K562 (cell line): Measurements from ENCODE around the gene YBX1. TPM values are rescaled to one million over a fixed set of nuclear protein-coding genes. Genes with fewer than 3 reads are reported as not detected.

ENCODE experiments used
- COPS2 ChIP-seq: fragments of 450-650 bp; conservative IDR thresholded peaks from 2 replicates; pipeline ENCODE4 v1.6.1; 2016; ENCODE audit warnings: mild to moderate bottlenecking, moderate library complexity
- HNRNPLL ChIP-seq: fragments of 200-400 bp; formaldehyde crosslinking; IDR thresholded peaks from 2 replicates; pipeline ENCODE4 v1.6.1; 2017; ENCODE audit warnings: low read length, low read depth, mild to moderate bottlenecking; ENCODE audit not compliant: poor library complexity, severe bottlenecking
- ILF3 ChIP-seq: fragments of 450-650 bp; IDR thresholded peaks from 2 replicates; pipeline ENCODE4 v1.6.1; 2018; ENCODE audit warnings: antibody characterized with exemption, mild to moderate bottlenecking, moderate library complexity, borderline replicate concordance
- NFE2 ChIP-seq: IDR thresholded peaks from 2 replicates; pipeline ENCODE4 v1.6.1; 2014; ENCODE audit warnings: antibody characterized with exemption, low read depth
- NFIC ChIP-seq: fragments of 450-650 bp; IDR thresholded peaks from 2 replicates; pipeline ENCODE4 v1.6.1; 2017; ENCODE audit warnings: mild to moderate bottlenecking, inconsistent platforms
- POLR2B ChIP-seq: fragments of 450-650 bp; IDR thresholded peaks from 2 replicates; pipeline ENCODE4 v1.6.1; 2018; ENCODE audit warnings: low read depth; ENCODE audit not compliant: partially characterized antibody
- SMAD1 ChIP-seq: fragments of 150-350 bp; IDR thresholded peaks from 2 replicates; pipeline ENCODE4 v1.6.1; 2014; ENCODE audit warnings: low read length, low read depth; ENCODE audit not compliant: partially characterized antibody
- SMARCC2 ChIP-seq: fragments of 450-650 bp; IDR thresholded peaks from 2 replicates; pipeline ENCODE4 v1.6.1; 2017; ENCODE audit warnings: antibody characterized with exemption, moderate library complexity, mild to moderate bottlenecking, low read depth
- TARDBP ChIP-seq: fragments of 450-650 bp; IDR thresholded peaks from 2 replicates; pipeline ENCODE4 v1.6.1; 2016
- TCF7 ChIP-seq: sonication (generic); IDR thresholded peaks from 2 replicates; pipeline ENCODE4 v1.6.1; 2016; ENCODE audit warnings: antibody characterized with exemption, borderline replicate concordance
- ZNF282 ChIP-seq: sonication (generic); formaldehyde crosslinking; IDR thresholded peaks from 2 replicates; pipeline ENCODE4 v1.8.1; 2023; ENCODE audit warnings: missing genetic modification reagents
- polyA plus RNA-seq, 8 experiments: library from polyadenylated mRNA; depleted of rRNA in 4 of 8; stranded (reverse) in 5 of 8; unstranded in 3 of 8; fragments of >200 nt; fragmentation: Nextera tagmentation in 2 of 8; fragmentation: Illumina TruSeq in 1 of 8; extraction: Ambion mirVana in 2 of 8; extraction: Trizol in 1 of 8; gene quantifications; 2 replicates each; pipeline versions ENCODE4 v1.2.1 to v1.2.3, GENCODE V29; 2011 to 2014; ENCODE audit warnings: inconsistent platforms in 1 of 8, missing spikeins in 1 of 8
- total RNA-seq, 7 experiments: library from RNA; depleted of rRNA in 6 of 7; stranded (reverse); fragments of >200 nt in 6 of 7; fragmentation: Illumina TruSeq in 2 of 7; extraction: Trizol in 2 of 7; gene quantifications; 2 replicates each; pipeline versions ENCODE4 v1.2.1 to v1.2.3, GENCODE V29; 2011 to 2021; ENCODE audit warnings: low replicate concordance in 1 of 7
- TF ChIP-seq, protein P1 (sequence below): fragments of 450-650 bp; IDR thresholded peaks from 2 replicates; pipeline ENCODE4 v1.6.1; 2014; ENCODE audit warnings: low read depth, mild to moderate bottlenecking, moderate library complexity, borderline replicate concordance
- TF ChIP-seq, protein P2 (sequence below): fragments of 250-450 bp; sonication (Bioruptor Pico); IDR thresholded peaks from 2 replicates; pipeline ENCODE4 v1.8.0; 2022; ENCODE audit warnings: moderate library complexity, mild to moderate bottlenecking, inconsistent platforms
- TF ChIP-seq, protein P3 (sequence below): sonication (generic); formaldehyde crosslinking; IDR thresholded peaks from 2 replicates; pipeline ENCODE4 v1.8.1; 2023; ENCODE audit warnings: mild to moderate bottlenecking, missing genetic modification reagents, moderate library complexity
- TF ChIP-seq, protein P4 (sequence below): fragments of 450-650 bp; IDR thresholded peaks from one replicate; pipeline ENCODE4 v1.6.1; 2018; ENCODE audit warnings: mild to moderate bottlenecking, moderate library complexity; ENCODE audit not compliant: partially characterized antibody

YBX1 gene
- total and polyA plus RNA-seq, 9 of the 15 experiments (the other 6 are each of a cell fraction or from before 2014, with no cell fraction given): 363 to 1,955 (median 1,216) TPM

DNA sequence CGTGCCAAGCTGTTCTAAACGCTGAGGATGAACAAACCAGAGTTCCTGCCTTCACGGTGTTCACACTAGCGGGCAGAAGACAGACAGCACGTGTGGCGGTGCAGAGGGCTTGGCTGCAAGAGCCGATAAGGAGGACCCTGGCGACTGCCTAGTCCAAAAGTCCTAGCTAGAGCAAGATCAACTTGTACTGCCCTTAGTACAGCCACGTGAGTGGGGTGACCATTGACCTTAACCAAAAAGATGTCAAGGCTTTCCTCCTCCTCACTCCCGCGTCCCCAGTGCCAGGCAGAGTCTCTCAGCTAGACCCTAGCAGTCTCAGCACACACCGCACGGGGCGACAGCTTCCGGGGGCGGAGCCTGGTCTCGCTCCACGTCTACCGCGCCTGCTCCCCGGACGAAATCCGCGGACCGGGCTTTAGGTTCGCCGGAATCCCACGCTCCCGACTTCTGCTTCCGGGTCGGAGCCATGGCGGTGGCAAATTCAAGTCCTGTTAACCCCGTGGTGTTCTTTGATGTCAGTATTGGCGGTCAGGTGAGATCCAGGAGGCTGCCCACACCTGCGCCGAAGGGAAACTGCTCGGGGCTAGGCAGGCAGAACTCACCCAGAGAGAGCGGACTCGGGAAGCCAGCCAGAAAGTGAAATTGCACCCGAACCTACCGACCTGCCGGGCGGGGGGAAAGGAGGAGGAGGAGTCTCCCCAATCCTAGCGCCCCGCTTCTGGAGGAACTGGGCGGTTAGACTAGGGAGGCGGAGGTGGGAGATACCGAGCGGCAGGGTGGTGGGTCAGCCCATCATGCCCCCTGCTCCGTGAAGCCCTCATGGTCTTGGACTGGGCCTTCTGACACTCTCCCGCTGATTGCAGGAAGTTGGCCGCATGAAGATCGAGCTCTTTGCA lies 24.0 kb upstream of the YBX1 start, which contains the start of gene PPIH (continued):
- peak; percentile 97 for TF ChIP-seq TCF7
- no peak for TF ChIP-seq ZNF282 (CRISPR knock-in tag)
- TF ChIP-seq, protein P1, sequence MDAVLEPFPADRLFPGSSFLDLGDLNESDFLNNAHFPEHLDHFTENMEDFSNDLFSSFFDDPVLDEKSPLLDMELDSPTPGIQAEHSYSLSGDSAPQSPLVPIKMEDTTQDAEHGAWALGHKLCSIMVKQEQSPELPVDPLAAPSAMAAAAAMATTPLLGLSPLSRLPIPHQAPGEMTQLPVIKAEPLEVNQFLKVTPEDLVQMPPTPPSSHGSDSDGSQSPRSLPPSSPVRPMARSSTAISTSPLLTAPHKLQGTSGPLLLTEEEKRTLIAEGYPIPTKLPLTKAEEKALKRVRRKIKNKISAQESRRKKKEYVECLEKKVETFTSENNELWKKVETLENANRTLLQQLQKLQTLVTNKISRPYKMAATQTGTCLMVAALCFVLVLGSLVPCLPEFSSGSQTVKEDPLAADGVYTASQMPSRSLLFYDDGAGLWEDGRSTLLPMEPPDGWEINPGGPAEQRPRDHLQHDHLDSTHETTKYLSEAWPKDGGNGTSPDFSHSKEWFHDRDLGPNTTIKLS: peak; percentile 99
- no peak for TF ChIP-seq SMARCC2
- TF ChIP-seq SMAD1: no peak
- TF ChIP-seq, protein P2, sequence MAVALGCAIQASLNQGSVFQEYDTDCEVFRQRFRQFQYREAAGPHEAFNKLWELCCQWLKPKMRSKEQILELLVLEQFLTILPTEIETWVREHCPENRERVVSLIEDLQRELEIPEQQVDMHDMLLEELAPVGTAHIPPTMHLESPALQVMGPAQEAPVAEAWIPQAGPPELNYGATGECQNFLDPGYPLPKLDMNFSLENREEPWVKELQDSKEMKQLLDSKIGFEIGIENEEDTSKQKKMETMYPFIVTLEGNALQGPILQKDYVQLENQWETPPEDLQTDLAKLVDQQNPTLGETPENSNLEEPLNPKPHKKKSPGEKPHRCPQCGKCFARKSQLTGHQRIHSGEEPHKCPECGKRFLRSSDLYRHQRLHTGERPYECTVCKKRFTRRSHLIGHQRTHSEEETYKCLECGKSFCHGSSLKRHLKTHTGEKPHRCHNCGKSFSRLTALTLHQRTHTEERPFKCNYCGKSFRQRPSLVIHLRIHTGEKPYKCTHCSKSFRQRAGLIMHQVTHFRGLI: no peak
- 0 out of 2 replicates have a peak, but pooled peaks have one; percentile 24 for TF ChIP-seq TARDBP
- TF ChIP-seq, protein P3, sequence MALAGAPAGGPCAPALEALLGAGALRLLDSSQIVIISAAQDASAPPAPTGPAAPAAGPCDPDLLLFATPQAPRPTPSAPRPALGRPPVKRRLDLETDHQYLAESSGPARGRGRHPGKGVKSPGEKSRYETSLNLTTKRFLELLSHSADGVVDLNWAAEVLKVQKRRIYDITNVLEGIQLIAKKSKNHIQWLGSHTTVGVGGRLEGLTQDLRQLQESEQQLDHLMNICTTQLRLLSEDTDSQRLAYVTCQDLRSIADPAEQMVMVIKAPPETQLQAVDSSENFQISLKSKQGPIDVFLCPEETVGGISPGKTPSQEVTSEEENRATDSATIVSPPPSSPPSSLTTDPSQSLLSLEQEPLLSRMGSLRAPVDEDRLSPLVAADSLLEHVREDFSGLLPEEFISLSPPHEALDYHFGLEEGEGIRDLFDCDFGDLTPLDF (CRISPR knock-in tag): peak; percentile 77; the same call in 1 of the 2 replicates
- TF ChIP-seq, protein P4, sequence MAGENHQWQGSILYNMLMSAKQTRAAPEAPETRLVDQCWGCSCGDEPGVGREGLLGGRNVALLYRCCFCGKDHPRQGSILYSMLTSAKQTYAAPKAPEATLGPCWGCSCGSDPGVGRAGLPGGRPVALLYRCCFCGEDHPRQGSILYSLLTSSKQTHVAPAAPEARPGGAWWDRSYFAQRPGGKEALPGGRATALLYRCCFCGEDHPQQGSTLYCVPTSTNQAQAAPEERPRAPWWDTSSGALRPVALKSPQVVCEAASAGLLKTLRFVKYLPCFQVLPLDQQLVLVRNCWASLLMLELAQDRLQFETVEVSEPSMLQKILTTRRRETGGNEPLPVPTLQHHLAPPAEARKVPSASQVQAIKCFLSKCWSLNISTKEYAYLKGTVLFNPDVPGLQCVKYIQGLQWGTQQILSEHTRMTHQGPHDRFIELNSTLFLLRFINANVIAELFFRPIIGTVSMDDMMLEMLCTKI: no peak
- 0 out of 2 replicates have a peak, but pooled peaks have one; percentile 58 for TF ChIP-seq NFIC
- TF ChIP-seq ILF3: no peak
- peak; percentile 76 for TF ChIP-seq HNRNPLL
- no peak for TF ChIP-seq COPS2
- TF ChIP-seq POLR2B: peak; percentile 89
- peak; percentile 8; the same call in 1 of the 2 replicates for TF ChIP-seq NFE2
